Loucy (cell line): ENCODE data around the gene IL5RA.

Experiments used
- H2AFZ ChIP-seq: fragments of 200-600 bp; sonication (generic); 2 replicates; pipeline ENCODE4 v1.6.0; 2016; ENCODE audit warnings: antibody characterized with exemption, mild to moderate bottlenecking, low read length, moderate library complexity
- H3F3A ChIP-seq: fragments of 200-600 bp; 2 replicates; pipeline ENCODE4 v1.6.0; 2016; ENCODE audit warnings: antibody characterized with exemption, low read depth, mild to moderate bottlenecking
- H3K27me3 ChIP-seq: fragments of 200-600 bp; sonication (generic); 2 replicates; pipeline ENCODE4 v1.6.1; 2014; ENCODE audit warnings: low read length, mild to moderate bottlenecking; ENCODE audit not compliant: insufficient read depth, poor library complexity, severe bottlenecking
- H3K36me3 ChIP-seq: fragments of 200-600 bp; sonication (generic); 2 replicates; pipeline ENCODE4 v1.6.1; 2016; ENCODE audit warnings: low read length; ENCODE audit not compliant: insufficient read depth
- H3K4me1 ChIP-seq: fragments of 200-600 bp; sonication (generic); 2 replicates; pipeline ENCODE4 v1.5.1; 2014; ENCODE audit warnings: low read length, mild to moderate bottlenecking; ENCODE audit not compliant: insufficient read depth, poor library complexity, severe bottlenecking
- H3K4me2 ChIP-seq: fragments of 200-600 bp; sonication (generic); 2 replicates; pipeline ENCODE4 v1.6.0; 2014; ENCODE audit warnings: antibody characterized with exemption, low read length, low read depth, mild to moderate bottlenecking; ENCODE audit not compliant: poor library complexity, severe bottlenecking
- H3K4me3 ChIP-seq: fragments of 200-600 bp; sonication (generic); 2 replicates; pipeline ENCODE4 v1.5.1; 2014; ENCODE audit warnings: low read length, mild to moderate bottlenecking, mixed read lengths; ENCODE audit not compliant: poor library complexity, severe bottlenecking
- H3K79me2 ChIP-seq: fragments of 200-600 bp; sonication (generic); 2 replicates; pipeline ENCODE4 v1.6.1; 2014; ENCODE audit warnings: low read length; ENCODE audit not compliant: insufficient read depth
- H3K9ac ChIP-seq: fragments of 200-600 bp; sonication (generic); 2 replicates; pipeline ENCODE4 v1.6.0; 2014; ENCODE audit warnings: mild to moderate bottlenecking, low read depth, low read length, moderate library complexity; ENCODE audit not compliant: poor library complexity, severe bottlenecking
- H3K9me2 ChIP-seq: fragments of 200-600 bp; sonication (generic); replicated peaks from 2 replicates; pipeline ENCODE4 v1.6.1; 2016; ENCODE audit warnings: low read depth, low read length, mixed read lengths
- H3K9me3 ChIP-seq: fragments of 200-600 bp; sonication (generic); 2 replicates; pipeline ENCODE4 v1.6.1; 2014; ENCODE audit warnings: mild to moderate bottlenecking, antibody characterized with exemption, low read length, low read depth; ENCODE audit not compliant: insufficient read depth
- H4K20me1 ChIP-seq: fragments of 200-600 bp; sonication (generic); 2 replicates; pipeline ENCODE4 v1.6.0; 2014; ENCODE audit warnings: antibody characterized with exemption, low read length, mild to moderate bottlenecking; ENCODE audit not compliant: insufficient read depth, poor library complexity, severe bottlenecking
- CTCF ChIP-seq: fragments of 200-600 bp; sonication (generic); conservative IDR thresholded peaks from 2 replicates; pipeline ENCODE4 v1.5.1; 2014; ENCODE audit warnings: mild to moderate bottlenecking, antibody characterized with exemption, low read length
- EZH2phosphoT487 ChIP-seq: fragments of 200-600 bp; IDR thresholded peaks from 2 replicates; pipeline ENCODE4 v1.6.1; 2018; ENCODE audit warnings: antibody characterized with exemption, mild to moderate bottlenecking, moderate library complexity, borderline replicate concordance

The IL5RA gene

GRCh38 chr3:3133500-3133899 lies 23.3 kb upstream of the IL5RA start:
- H3K27me3 ChIP-seq: no peaks in the 10 kb centered on the region
- H2AFZ ChIP-seq: no peak overlapping the region
- H3K4me2 ChIP-seq: peak overlapping the region; percentile 40
- no peaks in the 10 kb centered on the region for H3F3A ChIP-seq
- peaks cover 81% of the 10 kb centered on the region for H3K79me2 ChIP-seq
- no peaks in the 10 kb centered on the region for H3K9me3 ChIP-seq
- no peak overlapping the region for H3K9ac ChIP-seq
- H3K4me3 ChIP-seq: no peak overlapping the region
- H4K20me1 ChIP-seq: peaks cover 46% of the 10 kb centered on the region
- H3K9me2 ChIP-seq: no peaks in the 10 kb centered on the region
- H3K4me1 ChIP-seq: peaks cover 41% of the 10 kb centered on the region
- H3K36me3 ChIP-seq: peaks cover 24% of the 10 kb centered on the region; the same call in 1 of the 2 replicates
- TF ChIP-seq EZH2phosphoT487 (no peak), CTCF (no peak; the same call in 1 of the 2 replicates)

DNA sequence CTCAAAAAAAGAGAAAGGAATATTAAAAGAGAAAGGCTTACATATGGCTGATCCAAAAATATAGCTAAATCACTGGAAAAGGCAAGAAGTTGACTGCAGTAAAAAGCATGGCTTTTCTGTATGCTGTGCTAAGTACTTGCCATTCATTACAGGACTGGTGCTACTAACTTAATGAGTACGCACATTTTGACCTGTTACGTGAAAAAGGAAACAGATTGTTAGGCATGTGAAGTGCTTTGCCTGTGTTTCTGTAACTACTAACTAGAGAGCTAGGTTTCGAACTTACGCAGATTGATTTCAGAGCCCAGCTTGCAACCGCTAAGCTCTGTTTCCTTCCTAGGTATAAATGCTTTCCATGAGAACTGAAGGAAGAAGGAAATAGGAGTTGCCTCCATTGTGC lies 19.4 kb upstream of the IL5RA start:
- Histone ChIP-seq H3K9me2 (no peaks in the 10 kb centered on the region), H3K36me3 (peaks cover 9% of the 10 kb centered on the region; the same call in 1 of the 2 replicates), H3K4me1 (peaks cover 42% of the 10 kb centered on the region), H3K4me3 (peak overlapping the region; percentile 98), H4K20me1 (peaks cover 32% of the 10 kb centered on the region), H3K79me2 (peaks cover 62% of the 10 kb centered on the region), H2AFZ (no peak overlapping the region), H3K9me3 (no peaks in the 10 kb centered on the region), H3K9ac (peak overlapping the region; percentile 96), H3F3A (no peaks in the 10 kb centered on the region), H3K27me3 (no peaks in the 10 kb centered on the region), H3K4me2 (peak overlapping the region; percentile 80)
- TF ChIP-seq EZH2phosphoT487 (no peak), CTCF (no peak)

DNA sequence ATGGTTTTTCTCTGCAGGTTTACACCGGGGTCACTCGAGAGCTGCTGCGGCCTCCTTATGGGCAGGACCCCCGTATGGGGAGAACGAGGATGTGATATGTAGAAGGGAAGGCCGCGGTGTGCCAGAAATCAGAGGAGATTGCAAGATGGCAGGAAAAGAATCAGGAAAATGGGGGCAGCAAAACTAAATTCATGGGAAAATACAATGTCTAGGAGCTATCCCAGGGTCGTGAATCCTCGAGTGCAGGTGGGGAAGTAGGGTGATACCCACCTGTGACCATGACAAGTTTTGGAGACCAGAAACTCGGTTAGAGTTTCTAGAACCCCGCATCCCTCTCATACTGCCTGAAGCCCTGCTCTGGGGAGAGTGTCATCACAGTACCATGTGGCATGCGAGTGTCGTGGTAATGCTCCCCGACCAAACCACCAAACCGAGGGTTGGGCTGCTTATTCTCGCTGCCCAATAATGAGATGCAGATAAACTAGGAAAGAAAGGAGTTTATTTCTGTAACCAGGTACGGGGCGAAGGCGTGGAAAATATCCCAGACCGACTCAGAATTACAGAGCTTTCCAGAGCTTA lies 17.3 kb upstream of the IL5RA start:
- no peak for TF ChIP-seq EZH2phosphoT487
- no peak for TF ChIP-seq CTCF
- H2AFZ ChIP-seq: peak overlapping the region; percentile 83
- H3K4me2 ChIP-seq: peak overlapping the region; percentile 80
- H3K36me3 ChIP-seq: peaks cover 9% of the 10 kb centered on the region; the same call in 1 of the 2 replicates
- H3K9me2 ChIP-seq: no peaks in the 10 kb centered on the region
- H3K4me1 ChIP-seq: peaks cover 36% of the 10 kb centered on the region
- H3K27me3 ChIP-seq: no peaks in the 10 kb centered on the region
- no peaks in the 10 kb centered on the region for H3K9me3 ChIP-seq
- H3K9ac ChIP-seq: peak overlapping the region; percentile 96
- H3K4me3 ChIP-seq: peak overlapping the region; percentile 98
- no peaks in the 10 kb centered on the region for H3F3A ChIP-seq
- peaks cover 44% of the 10 kb centered on the region for H3K79me2 ChIP-seq
- peaks cover 26% of the 10 kb centered on the region for H4K20me1 ChIP-seq
